Activated CD8-positive, alpha-beta memory T cell treated with anti-CD3 and anti-CD28 coated beads for 48 hours (primary cell): ENCODE results near the gene STRBP.

Experiments
- DNase-seq, 3 experiments: peaks; one replicate each; pipeline ENCODE4 v3.0.0-alpha.2; 2020; ENCODE audit warnings: low read depth in 2 of 3, low spot score in 2 of 3

Gene STRBP

DNA sequence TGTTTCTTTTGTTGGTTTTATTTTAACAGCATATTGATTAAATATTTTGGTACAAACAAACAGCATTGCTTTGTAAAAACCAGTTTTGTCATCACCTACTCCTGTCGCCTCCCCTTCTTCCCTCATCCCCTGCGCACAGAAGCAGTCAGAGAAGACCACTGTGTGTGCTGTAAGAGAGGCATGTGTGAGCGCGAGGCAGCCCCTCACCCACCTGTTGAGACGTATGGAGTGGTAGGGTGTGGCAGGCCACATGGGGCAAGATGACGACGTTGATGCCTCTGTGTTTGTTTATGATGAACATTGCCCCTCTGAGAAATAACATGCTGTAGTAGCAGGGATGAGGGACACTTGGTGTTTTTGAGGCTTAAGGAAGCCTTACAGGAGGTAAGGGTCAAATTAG, 163.6 kb downstream of the STRBP start:
- DNase-seq: no peak

DNA sequence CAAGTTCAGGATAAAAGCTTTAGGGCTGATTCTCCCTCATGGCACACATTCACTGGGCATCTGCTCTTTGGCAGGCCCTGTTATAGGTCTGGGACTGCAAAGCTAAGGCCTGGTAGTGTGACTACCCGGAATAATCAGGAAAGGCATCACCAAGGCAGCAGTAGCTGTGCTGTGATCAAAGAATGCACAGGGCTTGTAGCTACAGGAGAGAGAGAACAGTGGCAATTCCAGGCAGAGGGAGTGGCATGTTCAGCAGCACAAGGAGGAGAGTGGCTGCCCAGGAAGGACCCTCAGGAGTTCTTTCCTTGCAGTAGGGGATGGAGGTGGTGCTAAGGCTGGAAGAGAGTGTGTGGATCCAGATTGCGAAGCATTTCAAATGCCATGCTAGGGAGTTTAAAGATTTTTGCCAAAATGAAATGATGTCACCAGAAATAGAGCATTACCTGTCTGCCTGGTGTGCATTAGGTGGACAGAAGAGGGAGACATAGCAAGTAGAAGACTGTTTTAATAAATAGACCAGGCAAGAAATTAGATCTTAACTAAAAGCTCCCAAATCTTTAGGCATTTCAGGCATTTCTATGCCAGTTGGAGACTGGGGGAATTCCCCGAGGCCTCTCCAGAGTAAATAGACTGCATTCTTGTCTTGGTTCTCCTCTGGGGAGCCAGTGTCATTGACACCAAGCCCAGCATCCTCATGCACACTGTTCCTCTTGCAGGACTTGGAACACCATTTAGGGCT, 165.8 kb downstream of the STRBP start:
- no peak for DNase-seq

DNA sequence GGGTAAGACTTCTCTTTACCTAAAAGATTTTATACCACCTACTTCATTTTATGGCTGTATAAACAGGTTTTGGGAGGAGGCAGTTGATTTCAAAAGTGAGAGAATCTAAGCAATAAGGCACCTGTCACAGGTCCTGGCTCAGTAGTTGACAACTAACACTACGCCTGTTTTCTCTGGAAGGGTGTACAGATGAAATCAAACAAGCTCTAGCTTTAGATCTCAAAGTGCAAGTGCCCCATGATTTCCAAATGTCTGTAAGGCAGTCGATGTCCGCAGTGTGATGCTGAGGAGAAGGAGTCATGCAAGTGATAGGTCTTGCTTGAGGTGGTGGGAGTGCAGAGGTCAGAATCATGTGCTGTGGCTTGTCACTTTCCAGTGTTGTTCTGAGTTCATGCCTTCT, 168.8 kb downstream of the STRBP start:
- no peak for DNase-seq

DNA sequence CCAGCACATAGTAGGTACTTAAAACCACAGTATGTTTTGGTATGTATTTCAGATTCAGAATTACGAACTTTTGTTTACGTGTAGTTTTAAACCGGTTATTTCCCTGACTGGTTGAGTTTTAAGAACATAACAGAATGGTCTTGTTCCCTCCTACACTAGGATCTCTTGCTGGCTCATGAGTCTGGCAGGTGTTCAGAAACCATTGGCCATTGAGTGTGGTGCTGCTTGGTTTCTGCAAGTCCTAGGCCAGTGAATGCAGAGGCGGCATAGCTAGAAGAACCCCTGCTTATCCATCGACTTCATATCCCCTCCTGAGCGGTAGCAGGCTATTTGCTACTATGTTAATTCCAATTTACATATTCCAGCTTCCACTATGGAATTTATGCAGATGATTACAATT, 169.3 kb downstream of the STRBP start:
- no peak for DNase-seq

DNA sequence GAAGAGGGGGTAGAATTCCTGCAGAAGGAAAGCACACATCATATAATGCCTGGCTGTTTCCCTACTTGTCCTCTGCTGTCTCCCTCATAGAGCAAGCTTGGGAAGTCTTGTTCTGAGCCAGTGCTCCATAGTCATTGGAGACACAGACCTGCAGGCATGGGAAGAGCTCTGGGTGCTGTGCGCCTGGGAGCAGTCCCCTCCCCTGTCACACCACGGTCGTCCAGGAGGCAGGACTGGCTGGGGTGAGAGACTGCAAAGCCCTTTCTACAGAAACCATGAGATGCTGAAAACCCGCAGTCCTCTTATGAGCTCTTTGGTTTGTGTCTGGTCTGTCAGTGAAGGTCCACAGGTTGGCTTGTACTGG, 170.3 kb downstream of the STRBP start:
- no peak for DNase-seq

DNA sequence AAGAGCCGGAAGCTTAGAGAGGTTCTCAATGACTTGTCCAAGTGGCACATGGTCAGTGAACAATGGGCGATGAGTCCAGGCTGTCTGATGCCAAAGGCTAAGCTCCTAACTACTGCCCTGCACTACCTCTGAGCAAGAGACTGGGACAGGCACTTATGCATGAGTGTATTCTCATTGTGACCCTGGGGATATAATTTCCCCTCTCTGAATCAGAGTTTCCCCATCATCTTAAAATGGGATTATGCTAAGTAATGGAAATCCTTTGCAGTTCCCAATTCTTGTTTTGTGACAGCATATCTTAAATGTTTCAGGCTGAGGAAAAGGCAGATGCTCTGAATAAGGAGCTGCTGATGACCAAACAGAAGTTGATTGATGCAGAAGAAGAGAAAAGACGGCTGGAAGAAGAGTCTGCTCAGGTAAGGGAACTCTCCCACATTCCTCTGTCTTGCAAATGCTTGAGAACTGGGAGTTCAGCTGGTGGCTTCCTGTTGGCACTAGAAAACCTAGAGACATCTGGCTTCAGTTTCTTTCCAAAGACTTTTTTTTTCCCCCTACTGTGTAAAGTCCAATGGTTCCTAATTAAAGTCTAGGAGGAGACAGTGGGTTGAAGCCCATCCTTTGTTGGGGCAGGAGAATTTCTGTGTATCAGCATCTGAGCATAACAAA, 170.8 kb downstream of the STRBP start:
- DNase-seq: no peak

DNA sequence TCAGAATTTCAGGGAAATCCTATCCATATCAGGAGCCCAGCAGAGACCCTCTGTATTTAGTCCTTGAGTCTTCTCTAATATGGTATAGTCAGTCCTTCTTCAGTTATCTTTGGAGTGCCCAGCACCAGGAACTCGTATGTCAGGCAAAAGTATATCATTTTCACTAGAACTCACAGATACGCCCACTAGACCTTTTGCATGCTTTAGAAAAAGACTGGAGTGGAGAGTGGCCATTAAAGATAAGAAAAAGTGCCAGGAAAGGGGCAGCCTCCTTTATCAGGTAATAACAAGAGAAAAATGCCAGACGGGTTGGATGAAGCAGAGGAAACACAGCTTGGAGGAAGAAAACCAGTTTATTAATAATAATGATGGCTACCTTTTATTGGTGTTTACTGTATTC, 171.4 kb downstream of the STRBP start:
- no peak for DNase-seq

DNA sequence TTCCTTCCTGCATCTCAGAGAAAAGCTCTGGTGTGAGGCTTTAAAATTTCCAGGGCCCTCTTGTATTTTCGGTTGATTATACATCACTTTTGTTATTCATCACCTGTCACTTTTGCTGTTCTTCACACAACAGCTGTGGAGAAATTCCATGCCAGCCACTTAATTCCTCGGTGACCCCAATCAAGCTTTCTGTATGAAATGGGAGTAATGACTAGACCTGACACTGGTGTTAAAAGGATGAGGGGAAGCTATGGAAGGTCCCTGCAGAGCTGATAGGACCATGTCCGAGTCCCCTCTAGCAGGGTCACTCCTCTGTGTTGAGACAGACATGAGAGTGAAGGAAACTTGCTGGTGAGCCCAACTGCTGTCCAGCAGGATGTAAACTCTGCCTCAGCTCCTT, 175.2 kb downstream of the STRBP start:
- no peak for DNase-seq

DNA sequence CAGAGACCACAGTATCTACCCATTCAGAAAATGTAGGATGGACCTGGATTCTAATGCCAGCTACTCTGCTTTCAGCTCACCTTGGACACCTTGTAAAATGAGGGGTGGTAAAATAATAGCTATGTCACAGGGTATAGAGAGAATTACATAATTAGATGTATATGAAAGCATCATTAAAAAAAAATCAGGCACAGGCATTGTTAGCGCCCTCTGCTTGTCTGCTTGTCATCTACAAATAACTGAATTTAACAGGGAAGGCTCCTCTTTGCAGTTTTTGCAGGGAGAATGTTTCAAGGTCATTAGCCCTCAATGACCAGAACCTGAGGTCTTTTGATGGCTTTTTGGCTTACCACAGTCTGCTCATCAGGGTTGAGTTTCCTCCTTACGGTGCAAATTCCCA, 176.9 kb downstream of the STRBP start:
- DNase-seq: no peak

DNA sequence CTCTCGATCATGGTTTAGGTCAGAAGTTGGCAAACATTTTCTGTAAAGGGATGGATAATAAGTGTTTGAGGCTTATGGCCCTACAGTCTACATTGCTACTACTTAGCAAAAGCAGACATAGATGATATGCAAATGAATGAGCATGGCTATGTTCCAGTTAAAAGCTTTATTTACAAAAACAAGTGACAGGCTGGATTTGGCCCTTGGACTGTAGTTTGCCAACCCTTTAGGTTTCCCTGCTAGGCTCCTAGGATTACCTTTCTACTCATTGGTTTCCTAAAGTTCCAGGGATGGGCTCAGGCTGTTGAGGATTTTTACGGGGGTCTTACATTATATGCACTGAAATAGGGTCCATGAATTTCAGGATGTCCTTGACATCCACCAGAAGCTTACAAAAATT, 177.4 kb downstream of the STRBP start:
- no peak for DNase-seq

DNA sequence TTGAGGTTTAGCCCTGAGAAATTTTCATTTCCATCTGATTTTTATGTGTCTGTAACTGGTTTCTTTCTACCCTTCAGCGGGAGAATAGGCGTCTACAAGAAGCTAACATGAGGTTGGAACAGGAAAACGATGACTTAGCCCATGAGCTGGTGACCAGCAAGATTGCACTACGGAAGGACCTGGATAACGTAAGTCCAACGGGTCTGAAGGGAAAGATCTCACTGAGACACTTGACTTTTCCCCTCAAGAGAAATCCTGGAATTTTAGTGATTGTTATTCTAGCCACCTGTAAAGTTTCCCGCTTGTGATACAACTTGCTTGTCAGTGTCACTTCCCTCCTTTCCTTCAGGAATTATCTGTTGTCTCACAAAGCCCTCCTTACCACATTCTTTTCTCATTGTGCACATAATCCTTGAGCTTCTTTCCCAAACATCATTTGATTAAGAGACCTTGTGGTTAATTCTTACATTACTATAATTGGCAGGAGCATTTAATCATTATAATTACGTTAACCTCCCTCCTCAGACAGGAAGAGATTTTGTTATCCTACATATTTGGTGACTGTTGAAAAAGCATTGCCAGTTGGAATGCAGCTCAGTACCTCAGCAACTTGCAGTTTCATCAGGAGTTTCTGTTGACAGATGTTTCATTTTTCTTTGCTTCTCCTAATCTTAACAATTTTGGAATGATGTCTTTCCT, 178.0 kb downstream of the STRBP start:
- no peak for DNase-seq

DNA sequence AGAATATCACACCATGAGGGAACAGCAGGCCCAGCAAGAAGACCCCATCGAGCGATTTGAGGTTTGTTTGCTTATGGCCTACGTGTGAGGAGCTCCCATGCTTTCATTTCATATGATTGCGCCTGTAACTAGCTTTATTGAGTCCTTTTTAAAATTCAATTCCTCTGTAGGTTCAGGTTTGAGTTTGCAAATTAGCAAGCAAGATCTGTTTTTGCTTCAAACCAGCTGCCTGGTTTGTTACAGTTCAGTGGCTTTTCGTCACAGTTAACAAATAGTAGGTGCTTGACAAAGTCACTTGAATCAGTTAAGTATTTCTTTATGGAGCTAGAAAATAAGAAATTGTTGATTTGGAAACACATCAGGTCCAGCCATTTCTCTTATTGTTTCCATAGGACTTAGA, 178.6 kb downstream of the STRBP start:
- DNase-seq: no peak

DNA sequence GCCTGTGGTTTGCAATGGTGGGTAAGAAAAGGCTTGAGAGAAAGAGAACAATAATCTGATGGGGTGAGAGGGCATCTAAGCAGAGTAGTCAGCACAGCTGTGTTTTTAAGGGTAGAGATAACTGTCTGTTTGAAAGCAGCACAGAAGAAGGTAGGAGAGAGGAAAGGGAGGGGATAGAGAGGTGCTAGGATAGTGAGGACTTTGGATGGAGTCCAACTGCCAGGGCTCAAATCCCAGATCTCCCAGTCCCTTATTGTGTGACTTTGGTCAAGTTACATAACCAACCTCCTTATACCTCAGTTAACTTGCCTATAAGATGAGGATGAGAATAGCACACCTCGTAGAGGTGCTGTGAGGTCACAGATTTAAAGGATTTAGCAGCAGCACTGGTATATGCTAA, 179.3 kb downstream of the STRBP start:
- DNase-seq: no peak

DNA sequence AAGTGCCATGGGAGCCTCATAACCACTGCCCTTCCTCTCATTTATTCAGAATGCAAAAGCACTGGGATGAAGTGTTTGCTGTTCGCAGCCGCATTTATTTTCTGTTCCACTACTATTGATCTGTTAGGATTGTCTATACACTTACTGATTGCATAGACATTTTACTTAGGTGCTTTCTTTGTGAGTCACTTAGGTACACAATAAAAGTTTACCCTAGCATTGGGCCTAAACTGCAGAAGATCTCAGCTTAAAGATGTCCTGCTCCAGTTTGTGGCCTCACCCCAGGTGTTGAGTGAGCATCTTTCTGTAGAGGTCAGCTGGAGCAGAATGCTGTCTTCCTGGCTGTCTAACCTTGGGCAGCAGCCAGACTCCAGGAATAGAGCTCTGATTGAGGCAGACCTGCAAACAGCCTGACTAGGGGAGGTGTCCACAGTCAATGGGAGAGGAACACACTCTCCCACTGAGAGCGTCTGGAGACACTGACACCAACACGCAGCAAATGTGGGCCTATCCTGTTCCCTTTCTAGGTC, 181.0 kb downstream of the STRBP start:
- no peak for DNase-seq

DNA sequence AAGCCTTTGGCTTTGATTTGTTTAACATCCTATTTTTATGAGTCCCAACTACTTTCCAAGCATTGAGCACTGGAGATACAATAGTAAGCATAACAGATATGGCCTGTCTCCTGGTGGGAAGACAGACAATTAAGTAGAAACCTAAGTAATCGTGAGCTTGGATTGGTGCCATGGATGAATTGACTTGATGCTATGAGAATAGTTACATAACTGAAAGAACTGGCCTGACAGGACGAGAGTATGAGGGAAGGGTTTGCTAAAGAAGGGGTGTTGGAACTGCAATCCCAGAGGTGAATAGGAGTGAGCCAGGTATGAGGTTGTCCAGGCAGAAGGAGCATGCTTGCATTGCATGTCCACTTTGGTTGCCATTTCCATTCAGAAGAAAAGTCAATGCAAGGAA, 182.5 kb downstream of the STRBP start:
- DNase-seq: no peak

DNA sequence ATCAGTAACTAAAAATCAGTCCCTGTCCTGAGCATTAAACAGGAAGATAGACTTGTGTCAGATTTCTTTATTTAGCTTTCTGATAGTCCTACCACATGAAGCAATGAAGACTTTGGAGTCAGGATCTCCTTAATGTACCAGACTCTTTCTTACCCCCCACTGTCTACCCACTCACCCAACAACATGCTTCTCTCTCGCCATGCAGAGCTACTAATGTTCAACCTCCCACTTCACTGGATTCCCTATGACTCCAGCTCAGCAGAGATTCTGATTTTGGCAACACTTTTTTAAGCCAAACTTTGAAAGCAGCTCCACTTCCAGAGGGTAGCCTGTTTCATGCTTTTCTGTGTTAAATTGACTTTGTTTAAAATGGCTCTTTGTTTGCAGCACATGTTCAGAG, 184.1 kb downstream of the STRBP start:
- no peak for DNase-seq

DNA sequence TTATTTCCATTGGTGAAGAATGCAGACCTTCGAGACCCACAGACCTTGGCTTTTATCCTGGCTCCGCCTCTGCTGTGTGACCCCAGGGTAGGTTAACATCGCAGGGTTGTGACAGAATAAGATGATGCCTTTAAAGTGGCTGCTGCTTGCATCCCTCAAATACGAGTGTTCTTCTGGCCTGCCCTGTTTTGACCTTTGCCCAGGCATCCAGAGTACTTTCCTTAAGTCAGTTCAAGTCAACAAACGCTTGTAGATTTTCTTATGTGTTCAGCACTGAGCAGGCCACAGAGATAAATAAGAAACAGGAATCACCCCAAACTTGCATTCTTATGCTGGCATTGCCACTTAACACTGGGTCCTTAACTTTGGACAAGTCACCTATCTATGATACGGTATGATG, 184.7 kb downstream of the STRBP start:
- no peak for DNase-seq

DNA sequence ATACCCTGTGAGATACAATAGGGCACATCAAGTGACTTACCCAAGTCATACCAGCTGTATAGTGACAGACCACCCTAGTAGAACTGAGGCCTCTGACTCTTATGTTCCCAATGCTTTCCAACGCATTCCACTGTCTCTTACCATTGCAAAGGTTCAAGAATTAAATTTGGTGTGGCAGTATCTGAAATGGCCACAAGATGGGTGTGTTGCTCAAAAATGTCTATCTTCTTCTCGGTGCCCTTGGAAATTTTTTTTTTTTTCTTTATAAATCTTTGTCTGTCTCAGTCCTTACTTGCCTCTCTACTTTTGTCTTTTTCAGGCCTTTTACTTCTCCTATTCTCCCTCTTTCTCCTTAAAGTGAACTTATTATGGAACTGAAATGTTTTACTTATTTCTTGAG, 186.6 kb downstream of the STRBP start:
- DNase-seq: no peak

DNA sequence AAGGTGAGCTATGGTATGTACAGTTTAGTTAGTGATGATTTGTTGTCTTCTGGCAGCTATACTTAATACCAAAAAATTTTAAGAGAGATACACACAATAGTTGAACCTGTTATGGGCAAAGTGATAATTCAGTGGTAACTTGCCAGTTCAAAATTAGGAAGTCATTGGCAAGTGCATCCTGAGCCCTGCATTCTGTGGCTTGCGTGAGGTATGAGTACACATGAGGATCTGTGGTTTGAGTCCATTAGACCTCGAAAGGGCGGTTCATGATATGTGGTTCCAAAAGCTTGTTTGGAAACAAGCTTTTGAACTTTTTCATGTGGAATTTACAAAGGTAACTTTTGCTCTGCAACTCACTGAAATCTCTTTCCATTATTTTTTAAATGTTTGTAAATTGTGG, 187.9 kb downstream of the STRBP start:
- no peak for DNase-seq

DNA sequence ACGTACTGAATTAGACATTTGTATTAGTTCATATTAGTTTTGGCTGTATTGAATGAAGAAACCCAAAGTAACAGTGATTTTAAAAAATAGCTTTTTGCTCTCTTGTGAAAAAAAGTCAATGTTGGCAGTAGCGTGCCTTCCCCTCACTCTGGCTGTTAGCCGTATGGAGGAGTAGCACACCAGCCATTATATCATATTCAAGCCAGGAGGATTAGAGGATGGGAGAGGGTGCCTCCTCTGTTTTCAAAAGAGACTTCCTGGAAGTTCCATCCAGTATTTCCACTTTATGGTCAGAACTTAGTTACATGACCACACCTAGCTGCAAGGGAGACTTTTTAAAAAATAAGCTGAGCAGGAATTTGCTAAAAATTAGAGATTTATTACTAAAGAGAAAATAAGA, 193.8 kb downstream of the STRBP start:
- DNase-seq: no peak

DNA sequence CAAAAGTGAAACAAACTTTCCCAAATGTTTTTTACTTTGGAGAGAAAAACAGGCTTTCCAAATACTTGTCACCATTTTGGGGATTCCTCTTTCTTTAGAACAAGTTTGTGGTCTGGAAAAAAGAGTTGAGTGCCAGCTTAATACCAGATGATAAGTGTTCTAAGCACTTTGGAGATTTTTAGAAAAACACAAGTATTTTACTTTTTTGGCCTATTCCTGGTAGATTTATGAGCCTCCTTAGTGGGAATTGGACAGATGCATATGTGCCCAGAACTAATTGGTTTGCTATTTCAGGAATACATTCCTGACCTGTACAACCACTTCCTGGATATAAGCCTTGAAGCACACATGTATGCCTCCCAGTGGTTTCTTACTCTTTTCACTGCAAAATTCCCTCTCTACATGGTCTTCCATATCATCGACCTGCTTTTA, 194.4 kb downstream of the STRBP start:
- no peak for DNase-seq

DNA sequence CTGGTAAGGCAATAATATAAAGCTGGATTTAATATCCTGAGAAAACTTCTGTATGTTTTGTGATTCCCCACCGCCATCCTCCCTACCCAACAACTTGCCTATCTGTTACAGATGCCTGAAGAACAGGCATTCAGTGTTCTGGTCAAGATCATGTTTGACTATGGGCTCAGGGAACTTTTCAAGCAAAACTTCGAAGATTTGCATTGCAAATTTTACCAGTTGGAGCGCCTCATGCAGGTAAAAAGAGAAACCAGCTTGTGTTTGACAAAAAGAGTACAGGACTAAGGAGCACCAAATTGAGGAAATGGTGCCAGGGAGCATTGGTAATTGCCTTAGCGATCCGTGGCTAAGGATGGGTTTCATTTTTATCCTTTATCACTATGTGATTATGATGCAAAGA, 194.9 kb downstream of the STRBP start:
- DNase-seq: no peak
